MM.1S (cell line): ENCODE results near the gene UQCC5.

Experiments
- DNase-seq: peaks from one replicate; pipeline ENCODE4 v3.0.0-alpha.2; 2015
- H2AFZ ChIP-seq: fragments of 300-600 bp; sonication (generic); 2 replicates; pipeline ENCODE4 v1.6.0; 2016; ENCODE audit warnings: antibody characterized with exemption, low read length
- H3F3A ChIP-seq: fragments of 300-600 bp; sonication (generic); 2 replicates; pipeline ENCODE4 v1.6.1; 2016; ENCODE audit warnings: mild to moderate bottlenecking, antibody characterized with exemption, low read length, moderate library complexity, mixed read lengths; ENCODE audit not compliant: insufficient read depth
- H3K27ac ChIP-seq: fragments of 300-600 bp; sonication (generic); 2 replicates; pipeline ENCODE4 v1.5.1; 2016; ENCODE audit warnings: mild to moderate bottlenecking, low read length
- H3K27me3 ChIP-seq: fragments of 300-600 bp; sonication (generic); replicated peaks from 2 replicates; pipeline ENCODE4 v1.6.0; 2016; ENCODE audit warnings: low read length; ENCODE audit not compliant: insufficient read depth
- H3K36me3 ChIP-seq: fragments of 300-600 bp; sonication (generic); replicated peaks from 2 replicates; pipeline ENCODE4 v1.6.1; 2016; ENCODE audit warnings: mild to moderate bottlenecking, low read length, mixed read lengths; ENCODE audit not compliant: insufficient read depth
- H3K4me1 ChIP-seq: fragments of 300-600 bp; sonication (generic); 2 replicates; pipeline ENCODE4 v1.6.1; 2016; ENCODE audit warnings: low read length, mixed read lengths
- H3K4me2 ChIP-seq: fragments of 300-600 bp; sonication (generic); 2 replicates; pipeline ENCODE4 v1.6.0; 2016; ENCODE audit warnings: low read depth, low read length
- H3K4me3 ChIP-seq: fragments of 300-600 bp; sonication (generic); 2 replicates; pipeline ENCODE4 v1.5.1; 2016; ENCODE audit warnings: low read length, mixed read lengths
- H3K79me2 ChIP-seq: fragments of 300-600 bp; sonication (generic); 2 replicates; pipeline ENCODE4 v1.6.1; 2016; ENCODE audit warnings: mixed run types, low read length, mixed read lengths
- H3K9ac ChIP-seq: fragments of 300-600 bp; sonication (generic); 2 replicates; pipeline ENCODE4 v1.6.1; 2016; ENCODE audit warnings: low read length, mixed read lengths
- H3K9me2 ChIP-seq: fragments of 300-600 bp; sonication (generic); replicated peaks from 2 replicates; pipeline ENCODE4 v1.6.1; 2016; ENCODE audit warnings: mild to moderate bottlenecking, low read length, mixed read lengths; ENCODE audit not compliant: insufficient read depth
- H3K9me3 ChIP-seq: fragments of 300-600 bp; sonication (generic); replicated peaks from 2 replicates; pipeline ENCODE4 v1.6.1; 2016; ENCODE audit warnings: mild to moderate bottlenecking, low read length, mixed read lengths; ENCODE audit not compliant: insufficient read depth
- H4K20me1 ChIP-seq: fragments of 300-600 bp; sonication (generic); 2 replicates; pipeline ENCODE4 v1.6.1; 2016; ENCODE audit warnings: mild to moderate bottlenecking, low read length, moderate library complexity, mixed read lengths; ENCODE audit not compliant: insufficient read depth
- EZH2 ChIP-seq: fragments of 300-600 bp; sonication (generic); optimal IDR thresholded peaks from 2 replicates; pipeline ENCODE3; 2017; ENCODE audit warnings: low read depth, mild to moderate bottlenecking, antibody characterized with exemption, low read length, mixed read lengths
- EZH2phosphoT487 ChIP-seq: fragments of 300-600 bp; sonication (generic); IDR thresholded peaks from 2 replicates; pipeline ENCODE4 v1.6.1; 2018; ENCODE audit warnings: antibody characterized with exemption, low read length
- TF ChIP-seq, protein P1 (sequence below): fragments of 300-600 bp; sonication (generic); IDR thresholded peaks from 2 replicates; pipeline ENCODE4 v1.5.1; 2016; ENCODE audit warnings: antibody characterized with exemption, low read length, mixed read lengths

Gene UQCC5

DNA sequence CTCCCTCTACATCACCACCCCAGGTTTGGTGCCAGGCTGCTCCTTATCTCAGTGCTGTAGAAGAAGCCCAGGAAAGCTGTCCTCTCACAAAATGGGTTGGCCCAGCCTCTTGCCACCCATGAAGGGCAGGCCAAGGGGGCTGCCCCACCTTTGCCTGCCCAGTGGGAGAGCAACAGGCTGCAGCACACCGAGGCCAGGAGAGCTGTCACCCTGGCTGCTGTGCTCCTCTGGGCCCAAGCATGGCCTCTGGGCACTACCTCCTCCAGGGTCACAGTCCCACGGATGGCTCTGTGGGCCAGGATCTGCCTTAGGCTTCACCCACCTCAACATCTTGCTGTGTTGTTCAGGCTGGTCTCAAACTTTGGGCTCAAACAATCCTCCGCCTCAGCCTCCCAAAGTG lies 47.7 kb upstream of the UQCC5 start:
- Histone ChIP-seq H2AFZ (no peak overlapping the region), H3K36me3 (no peaks in the 10 kb centered on the region), H3K27ac (no peak overlapping the region), H3K27me3 (no peaks in the 10 kb centered on the region), H3K9ac (no peak overlapping the region), H3K9me2 (no peaks in the 10 kb centered on the region), H4K20me1 (no peaks in the 10 kb centered on the region), H3K4me2 (no peak overlapping the region), H3K4me1 (no peaks in the 10 kb centered on the region), H3K79me2 (no peaks in the 10 kb centered on the region), H3K4me3 (no peak overlapping the region), H3F3A (no peaks in the 10 kb centered on the region), H3K9me3 (no peaks in the 10 kb centered on the region)
- no peak for DNase-seq
- TF ChIP-seq, protein P1, sequence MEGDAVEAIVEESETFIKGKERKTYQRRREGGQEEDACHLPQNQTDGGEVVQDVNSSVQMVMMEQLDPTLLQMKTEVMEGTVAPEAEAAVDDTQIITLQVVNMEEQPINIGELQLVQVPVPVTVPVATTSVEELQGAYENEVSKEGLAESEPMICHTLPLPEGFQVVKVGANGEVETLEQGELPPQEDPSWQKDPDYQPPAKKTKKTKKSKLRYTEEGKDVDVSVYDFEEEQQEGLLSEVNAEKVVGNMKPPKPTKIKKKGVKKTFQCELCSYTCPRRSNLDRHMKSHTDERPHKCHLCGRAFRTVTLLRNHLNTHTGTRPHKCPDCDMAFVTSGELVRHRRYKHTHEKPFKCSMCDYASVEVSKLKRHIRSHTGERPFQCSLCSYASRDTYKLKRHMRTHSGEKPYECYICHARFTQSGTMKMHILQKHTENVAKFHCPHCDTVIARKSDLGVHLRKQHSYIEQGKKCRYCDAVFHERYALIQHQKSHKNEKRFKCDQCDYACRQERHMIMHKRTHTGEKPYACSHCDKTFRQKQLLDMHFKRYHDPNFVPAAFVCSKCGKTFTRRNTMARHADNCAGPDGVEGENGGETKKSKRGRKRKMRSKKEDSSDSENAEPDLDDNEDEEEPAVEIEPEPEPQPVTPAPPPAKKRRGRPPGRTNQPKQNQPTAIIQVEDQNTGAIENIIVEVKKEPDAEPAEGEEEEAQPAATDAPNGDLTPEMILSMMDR: no peak
- TF ChIP-seq EZH2 (no peak), EZH2phosphoT487 (no peak)

DNA sequence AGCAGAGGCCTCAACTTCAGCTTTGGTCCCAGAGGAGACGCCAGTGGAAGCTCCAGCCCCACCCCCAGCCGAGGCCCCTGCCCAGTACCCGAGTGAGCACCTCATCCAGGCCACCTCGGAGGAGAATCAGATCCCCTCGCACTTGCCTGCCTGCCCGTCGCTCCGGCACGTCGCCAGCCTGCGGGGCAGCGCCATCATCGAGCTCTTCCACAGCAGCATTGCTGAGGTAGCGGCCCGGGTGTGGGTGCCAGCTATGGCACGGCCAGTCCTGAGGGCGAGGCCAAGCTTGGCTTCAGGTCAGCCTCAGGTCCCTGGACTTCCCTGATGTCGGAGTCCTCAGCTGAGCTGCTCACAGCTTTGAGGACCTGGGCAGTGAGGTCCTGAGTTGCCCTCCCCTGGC lies 47.0 kb upstream of the UQCC5 start:
- DNase-seq: no peak
- Histone ChIP-seq H3K4me2 (no peak overlapping the region), H4K20me1 (no peaks in the 10 kb centered on the region), H3K4me1 (no peaks in the 10 kb centered on the region), H2AFZ (no peak overlapping the region), H3K9me3 (no peaks in the 10 kb centered on the region), H3F3A (no peaks in the 10 kb centered on the region), H3K9ac (no peak overlapping the region), H3K27ac (no peak overlapping the region), H3K27me3 (no peaks in the 10 kb centered on the region), H3K4me3 (no peak overlapping the region), H3K79me2 (no peaks in the 10 kb centered on the region), H3K36me3 (no peaks in the 10 kb centered on the region), H3K9me2 (no peaks in the 10 kb centered on the region)
- TF ChIP-seq EZH2phosphoT487 (no peak), EZH2 (no peak)
- TF ChIP-seq, protein P1: no peak

DNA sequence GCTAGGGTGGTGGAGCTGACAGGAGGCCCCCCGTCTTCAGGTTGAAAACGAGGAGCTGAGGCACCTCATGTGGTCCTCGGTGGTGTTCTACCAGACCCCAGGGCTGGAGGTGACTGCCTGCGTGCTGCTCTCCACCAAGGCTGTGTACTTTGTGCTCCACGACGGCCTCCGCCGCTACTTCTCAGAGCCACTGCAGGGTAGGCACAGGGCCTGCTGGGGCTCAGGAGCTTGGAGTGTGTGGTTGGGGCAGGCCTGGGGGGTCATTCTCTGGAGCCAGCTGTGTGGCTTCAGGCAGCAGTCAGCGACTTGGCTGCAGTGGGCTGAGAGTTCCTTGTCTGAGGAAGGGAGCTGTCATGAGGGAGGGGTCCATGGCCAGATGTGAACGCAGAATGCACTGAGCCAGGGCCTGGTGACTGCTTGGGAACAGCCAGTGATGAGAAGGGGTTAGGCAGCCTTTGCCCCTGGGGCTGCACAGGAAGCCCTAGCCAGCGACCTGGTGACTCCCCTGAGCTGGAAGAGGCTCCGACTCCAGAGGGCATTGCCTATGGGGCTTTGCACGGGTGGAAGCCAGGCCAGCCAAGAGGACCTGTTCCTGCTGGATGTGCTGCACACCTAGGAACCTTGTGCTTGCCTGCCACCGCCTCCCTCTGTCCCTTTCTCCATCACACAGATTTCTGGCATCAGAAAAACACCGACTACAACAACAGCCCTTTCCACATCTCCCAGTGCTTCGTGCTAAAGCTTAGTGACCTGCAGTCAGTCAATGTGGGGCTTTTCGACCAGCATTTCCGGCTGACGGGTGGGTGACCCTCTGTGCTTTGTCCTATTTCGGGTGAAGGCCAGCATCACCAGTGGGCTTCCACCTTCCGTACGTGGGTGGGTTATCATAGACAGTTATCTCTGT lies 46.1 kb upstream of the UQCC5 start:
- no peak for TF ChIP-seq EZH2
- no peak for TF ChIP-seq EZH2phosphoT487
- TF ChIP-seq, protein P1: no peak
- H4K20me1 ChIP-seq: no peaks in the 10 kb centered on the region
- H3K9ac ChIP-seq: no peak overlapping the region
- H3K27ac ChIP-seq: no peak overlapping the region
- no peaks in the 10 kb centered on the region for H3K9me3 ChIP-seq
- no peak overlapping the region for H3K4me2 ChIP-seq
- H3K9me2 ChIP-seq: no peaks in the 10 kb centered on the region
- H3K27me3 ChIP-seq: no peaks in the 10 kb centered on the region
- no peak overlapping the region for H3K4me3 ChIP-seq
- H3K4me1 ChIP-seq: no peaks in the 10 kb centered on the region
- DNase-seq: no peak
- no peaks in the 10 kb centered on the region for H3K79me2 ChIP-seq
- H3K36me3 ChIP-seq: no peaks in the 10 kb centered on the region
- H3F3A ChIP-seq: no peaks in the 10 kb centered on the region
- H2AFZ ChIP-seq: no peak overlapping the region
